HL-60 (cell line): ENCODE data around the gene FLOT2.

Source experiments
- CTCF ChIP-seq: IDR thresholded peaks from one replicate; pipeline ENCODE4 v1.5.1; 2011; ENCODE audit warnings: low read length, control low read depth, inconsistent platforms; ENCODE audit not compliant: insufficient read depth
- GABPA ChIP-seq: IDR thresholded peaks from 2 replicates; pipeline ENCODE4 v1.6.1; 2012; ENCODE audit warnings: low read depth
- POLR2AphosphoS5 ChIP-seq: IDR thresholded peaks from 2 replicates; pipeline ENCODE4 v1.6.1; 2012; ENCODE audit warnings: low read depth
- TF ChIP-seq, protein P1 (sequence below): IDR thresholded peaks from 2 replicates; pipeline ENCODE4 v1.6.1; 2012; ENCODE audit warnings: low read depth; ENCODE audit not compliant: insufficient replicate concordance

- TF ChIP-seq CTCF (no peak), POLR2AphosphoS5 (no peak), GABPA (no peak)
- TF ChIP-seq, protein P1, sequence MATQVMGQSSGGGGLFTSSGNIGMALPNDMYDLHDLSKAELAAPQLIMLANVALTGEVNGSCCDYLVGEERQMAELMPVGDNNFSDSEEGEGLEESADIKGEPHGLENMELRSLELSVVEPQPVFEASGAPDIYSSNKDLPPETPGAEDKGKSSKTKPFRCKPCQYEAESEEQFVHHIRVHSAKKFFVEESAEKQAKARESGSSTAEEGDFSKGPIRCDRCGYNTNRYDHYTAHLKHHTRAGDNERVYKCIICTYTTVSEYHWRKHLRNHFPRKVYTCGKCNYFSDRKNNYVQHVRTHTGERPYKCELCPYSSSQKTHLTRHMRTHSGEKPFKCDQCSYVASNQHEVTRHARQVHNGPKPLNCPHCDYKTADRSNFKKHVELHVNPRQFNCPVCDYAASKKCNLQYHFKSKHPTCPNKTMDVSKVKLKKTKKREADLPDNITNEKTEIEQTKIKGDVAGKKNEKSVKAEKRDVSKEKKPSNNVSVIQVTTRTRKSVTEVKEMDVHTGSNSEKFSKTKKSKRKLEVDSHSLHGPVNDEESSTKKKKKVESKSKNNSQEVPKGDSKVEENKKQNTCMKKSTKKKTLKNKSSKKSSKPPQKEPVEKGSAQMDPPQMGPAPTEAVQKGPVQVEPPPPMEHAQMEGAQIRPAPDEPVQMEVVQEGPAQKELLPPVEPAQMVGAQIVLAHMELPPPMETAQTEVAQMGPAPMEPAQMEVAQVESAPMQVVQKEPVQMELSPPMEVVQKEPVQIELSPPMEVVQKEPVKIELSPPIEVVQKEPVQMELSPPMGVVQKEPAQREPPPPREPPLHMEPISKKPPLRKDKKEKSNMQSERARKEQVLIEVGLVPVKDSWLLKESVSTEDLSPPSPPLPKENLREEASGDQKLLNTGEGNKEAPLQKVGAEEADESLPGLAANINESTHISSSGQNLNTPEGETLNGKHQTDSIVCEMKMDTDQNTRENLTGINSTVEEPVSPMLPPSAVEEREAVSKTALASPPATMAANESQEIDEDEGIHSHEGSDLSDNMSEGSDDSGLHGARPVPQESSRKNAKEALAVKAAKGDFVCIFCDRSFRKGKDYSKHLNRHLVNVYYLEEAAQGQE, result no peak
Measured at GRCh38 chr17:28862561-28862960, 35.0 kb downstream of the FLOT2 start.
